Upper lobe of left lung (tissue), 6 donors: ENCODE results near the gene TRAF3. TPM values are rescaled to one million over a fixed set of nuclear protein-coding genes. Genes with fewer than 3 reads are reported as not detected.
A peak's percentile ranks its signal among the peaks of the same experiment; 100 is the strongest.

Experiments used
- ATAC-seq, 2 donors: fragments of 200-7000 bp; cut with Tn5 transposase; one replicate each; pipeline ENCODE4 v1.9.1; 2022; ENCODE audit warnings: mild to moderate bottlenecking in 2 of 2, moderate library complexity in 2 of 2; ENCODE audit not compliant: low FRiP score in 2 of 2
- DNase-seq, 2 donors: peaks; one replicate each; pipeline ENCODE4 v3.0.0-alpha.2; 2019 to 2020
- H3K27ac ChIP-seq, 4 donors: fragments of 200-600 bp; sonication (generic); one replicate each; pipeline ENCODE4 v1.5.1; 2016 to 2019
- H3K27me3 ChIP-seq, 4 donors: fragments of 200-600 bp; sonication (generic); one replicate each; pipeline ENCODE4 v1.5.1; 2017 to 2019
- H3K36me3 ChIP-seq, 4 donors: fragments of 200-600 bp; sonication (generic); one replicate each; pipeline ENCODE4 v1.5.1; 2016 to 2019
- H3K4me1 ChIP-seq, 4 donors: fragments of 200-600 bp; sonication (generic); one replicate each; pipeline ENCODE4 v1.5.1; 2018 to 2019
- H3K4me3 ChIP-seq, 4 donors: fragments of 200-600 bp; sonication (generic); one replicate each; pipeline ENCODE4 v1.5.1; 2017 to 2019; ENCODE audit warnings: mild to moderate bottlenecking in 2 of 4, moderate library complexity in 1 of 4
- H3K9me3 ChIP-seq, 4 donors: fragments of 200-600 bp; sonication (generic); one replicate each; pipeline ENCODE4 v1.5.1; 2018 to 2019
- CTCF ChIP-seq, 6 experiments: fragments of 450-650 bp in 4 of 6; fragments of 200-600 bp in 2 of 6; sonication (generic) in 2 of 6; IDR thresholded peaks; one replicate each; pipeline ENCODE4 v1.5.1; 2016 to 2019; ENCODE audit warnings: antibody characterized with exemption in 6 of 6
- EP300 ChIP-seq, 4 donors: sonication (generic); formaldehyde crosslinking; IDR thresholded peaks; one replicate each; pipeline ENCODE4 v1.5.1; 2017; ENCODE audit warnings: antibody characterized with exemption in 4 of 4, control low read depth in 2 of 4
- POLR2A ChIP-seq, 4 donors: fragments of 450-650 bp; IDR thresholded peaks; one replicate each; pipeline ENCODE4 v1.5.1; 2016 to 2017; ENCODE audit warnings: antibody characterized with exemption in 4 of 4, mild to moderate bottlenecking in 2 of 4
- POLR2AphosphoS5 ChIP-seq, 2 donors: sonication (generic); formaldehyde crosslinking; IDR thresholded peaks; one replicate each; pipeline ENCODE4 v1.5.1; 2017; ENCODE audit warnings: antibody characterized with exemption in 2 of 2
- WGBS, 2 donors: methylation state at CpG; one replicate each; pipeline ENCODE4 v1.1.5; 2017 to 2018; 5-methylcytosine and 5-hydroxymethylcytosine counted together
- total RNA-seq, 6 donors: library from RNA; depleted of rRNA in 4 of 6; stranded (reverse); fragments of >200 nt in 4 of 6; gene quantifications; one replicate each; pipeline versions ENCODE4 v1.1.0 to v1.2.1, GENCODE V29; 2016 to 2021
- donor health status: DM: no; HTN: no; CAD: no; lungs with moderate emphysema.
- donor health status: DM: no; HTN: yes; CAD: no; lungs with severe emphysema.

The TRAF3 gene
- total RNA-seq, 6 donors from 2014 or later, result 14.7 to 45.4 (median 22.1) TPM

GRCh38 chr14:102826751-102827675 lies 49.8 kb downstream of the TRAF3 start:
- DNase-seq, result peak in 1 of 2 donors; percentile 50

GRCh38 chr14:102827716-102828115 lies 50.5 kb downstream of the TRAF3 start:
- Histone ChIP-seq H3K4me3 (peak overlapping the region in 2 of 4 donors; percentile 2 to 35), H3K36me3 (peaks cover 0 to 12% (median 3%) of the 10 kb centered on the region in 4 donors), H3K4me1 (peaks cover 0 to 4% (median 0%) of the 10 kb centered on the region in 4 donors), H3K9me3 (no peaks in the 10 kb centered on the region), H3K27me3 (no peaks in the 10 kb centered on the region), H3K27ac (no peak overlapping the region)
- no peak for TF ChIP-seq CTCF (IDR thresholded peaks at IDR 0.05)
- no peak for TF ChIP-seq POLR2AphosphoS5 (IDR thresholded peaks at IDR 0.05)
- no peak for TF ChIP-seq EP300 (IDR thresholded peaks at IDR 0.05)
- no peak for TF ChIP-seq POLR2A (IDR thresholded peaks at IDR 0.05)
- ATAC-seq (no peak), DNase-seq (peak in 1 of 2 donors; percentile 60)
- WGBS, 2 donors, result 86 to 90% methylated on average over 12 to 13 of the region's 13 CpGs

More at GRCh38 chr14:102826751-102827675, 49.8 kb downstream of the TRAF3 start:
- H3K27ac ChIP-seq, result no peak overlapping the region
- peaks cover 0 to 12% (median 3%) of the 10 kb centered on the region in 4 donors for H3K36me3 ChIP-seq
- H3K27me3 ChIP-seq, result no peaks in the 10 kb centered on the region
- TF ChIP-seq CTCF (IDR thresholded peaks at IDR 0.05), result no peak
- H3K4me1 ChIP-seq, result peaks cover 0 to 4% (median 0%) of the 10 kb centered on the region in 4 donors
- 91 to 93% methylated on average over 15 to 23 of the region's 25 CpGs for WGBS, 2 donors
- no peak for ATAC-seq
- no peaks in the 10 kb centered on the region for H3K9me3 ChIP-seq
- H3K4me3 ChIP-seq, result no peak overlapping the region

DNA sequence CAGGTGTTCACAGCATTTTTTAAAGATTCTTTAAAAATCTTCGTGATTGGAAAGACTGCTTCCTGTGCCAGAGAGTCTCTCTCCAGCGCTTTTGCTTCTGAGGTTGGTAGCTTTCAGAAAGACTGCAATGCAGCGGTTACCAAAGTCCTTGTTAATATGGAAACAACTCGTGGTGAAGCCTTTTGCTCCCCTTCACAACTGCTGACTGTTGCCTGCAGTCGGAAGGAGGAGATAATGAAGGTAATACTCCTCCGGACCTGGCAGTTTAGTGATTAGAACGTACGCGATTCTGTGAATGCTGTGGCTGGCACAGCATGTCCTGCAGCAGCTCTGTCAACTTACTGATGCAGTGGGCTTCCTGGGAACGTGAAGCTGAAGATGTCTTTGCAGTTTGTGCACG lies 50.9 kb downstream of the TRAF3 start:
- H3K9me3 ChIP-seq, result no peaks in the 10 kb centered on the region
- H3K27me3 ChIP-seq, result no peaks in the 10 kb centered on the region
- H3K27ac ChIP-seq, result no peak overlapping the region
- DNase-seq (no peak), ATAC-seq (no peak)
- H3K4me1 ChIP-seq, result peaks cover 0 to 4% (median 0%) of the 10 kb centered on the region in 4 donors
- peaks cover 0 to 12% (median 3%) of the 10 kb centered on the region in 4 donors for H3K36me3 ChIP-seq
- TF ChIP-seq CTCF (IDR thresholded peaks at IDR 0.05) (no peak), EP300 (IDR thresholded peaks at IDR 0.05) (no peak), POLR2AphosphoS5 (IDR thresholded peaks at IDR 0.05) (no peak), POLR2A (IDR thresholded peaks at IDR 0.05) (no peak)
- peak overlapping the region in 2 of 4 donors; percentile 2 to 35 for H3K4me3 ChIP-seq
- WGBS, 2 donors, result 67 to 74% methylated on average over 11 of the region's 11 CpGs

DNA sequence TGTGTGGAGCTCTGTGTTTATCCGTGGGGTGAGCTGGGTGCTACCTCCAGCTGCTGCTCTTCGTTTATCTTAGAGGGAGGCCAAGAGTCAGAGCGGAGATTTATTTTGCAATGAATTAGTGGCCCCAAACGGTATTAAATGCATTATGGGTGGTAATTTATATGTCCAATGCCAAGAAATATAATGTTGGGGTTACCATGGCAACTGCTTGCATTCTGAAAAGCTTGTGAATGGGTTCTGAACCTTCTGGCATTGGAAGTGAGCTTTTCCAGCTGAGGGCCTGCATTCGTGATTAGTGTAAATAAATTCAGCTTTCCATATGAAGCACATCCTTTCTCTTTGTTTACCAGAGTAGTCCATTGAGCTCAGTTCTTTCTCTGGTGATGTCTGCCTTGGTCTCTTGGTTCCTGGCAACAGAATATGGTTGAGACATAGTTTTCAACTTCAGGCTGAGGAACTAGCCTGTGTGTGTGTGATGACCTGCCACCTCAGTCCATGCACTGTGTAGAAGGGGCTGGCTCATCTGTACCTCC lies 51.8 kb downstream of the TRAF3 start:
- Histone ChIP-seq H3K4me1 (peaks cover 0 to 4% (median 0%) of the 10 kb centered on the region in 4 donors), H3K36me3 (peaks cover 0 to 12% (median 3%) of the 10 kb centered on the region in 4 donors), H3K9me3 (no peaks in the 10 kb centered on the region), H3K27me3 (no peaks in the 10 kb centered on the region), H3K4me3 (no peak overlapping the region), H3K27ac (no peak overlapping the region)
- WGBS, 2 donors, result 70 to 76% methylated on average over 5 of the region's 5 CpGs
- no peak for ATAC-seq
- DNase-seq, result no peak
- TF ChIP-seq CTCF (IDR thresholded peaks at IDR 0.05), result no peak
- no peak for TF ChIP-seq POLR2A (IDR thresholded peaks at IDR 0.05)
- no peak for TF ChIP-seq POLR2AphosphoS5 (IDR thresholded peaks at IDR 0.05)
- TF ChIP-seq EP300 (IDR thresholded peaks at IDR 0.05), result no peak
